ENCODE measurements around the gene ISG15. TPM values are rescaled to one million over a fixed set of nuclear protein-coding genes. Genes with fewer than 3 reads are reported as not detected.

Gene ISG15
- total and polyA plus RNA-seq, 2 experiments from 2014 or later: 62.3 to 89.6 TPM

DNA sequence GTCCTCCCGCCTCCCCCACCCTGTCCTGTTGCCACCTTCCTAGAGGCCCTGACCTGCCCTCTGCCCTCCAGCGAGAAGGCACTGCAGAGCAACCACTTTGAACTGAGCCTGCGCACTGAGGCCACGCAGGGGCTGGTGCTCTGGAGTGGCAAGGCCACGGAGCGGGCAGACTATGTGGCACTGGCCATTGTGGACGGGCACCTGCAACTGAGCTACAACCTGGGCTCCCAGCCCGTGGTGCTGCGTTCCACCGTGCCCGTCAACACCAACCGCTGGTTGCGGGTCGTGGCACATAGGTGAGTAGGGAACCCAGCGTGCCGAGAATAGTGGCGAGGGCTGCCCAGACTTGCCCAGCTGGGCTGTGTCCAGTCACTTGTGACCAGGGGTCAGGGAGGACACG, 40.4 kb downstream of the ISG15 start:
- H3K4me3 ChIP-seq: no peak overlapping the region
- H3K9me2 ChIP-seq (replicated peaks; ENCODE audit: insufficient read depth): no peaks in the 10 kb centered on the region
- peaks cover 7% of the 10 kb centered on the region for H3K27me3 ChIP-seq
- H3K9me3 ChIP-seq (ENCODE audit: low read depth): no peaks in the 10 kb centered on the region
- no peak for TF ChIP-seq EZH2 (IDR thresholded peaks at IDR 0.05; ENCODE audit: borderline replicate concordance)
- no peak for TF ChIP-seq CTCF (IDR thresholded peaks at IDR 0.05; ENCODE audit: poor library complexity)
- no peak for TF ChIP-seq EZH2phosphoT487 (IDR thresholded peaks at IDR 0.05; ENCODE audit: low read depth, severe bottlenecking, unreplicated experiment)
- no peak overlapping the region for H3K27ac ChIP-seq
- H3K36me3 ChIP-seq (replicated peaks; ENCODE audit: insufficient read depth, low read depth): no peaks in the 10 kb centered on the region
- no peaks in the 10 kb centered on the region for H3K79me2 ChIP-seq
- no peaks in the 10 kb centered on the region for H4K20me1 ChIP-seq (ENCODE audit: insufficient read depth, poor library complexity, severe bottlenecking)
- H3K4me2 ChIP-seq: no peak overlapping the region
- H2AFZ ChIP-seq: no peak overlapping the region
- peaks cover 1% of the 10 kb centered on the region for H3K4me1 ChIP-seq (ENCODE audit: insufficient read depth)
- WGBS (ENCODE audit: low lambda C conversion rate, missing lambda C conversion rate): 98% methylated on average over 17 of the region's 18 CpGs
- no peak for DNase-seq (ENCODE audit: low spot score)

DNA sequence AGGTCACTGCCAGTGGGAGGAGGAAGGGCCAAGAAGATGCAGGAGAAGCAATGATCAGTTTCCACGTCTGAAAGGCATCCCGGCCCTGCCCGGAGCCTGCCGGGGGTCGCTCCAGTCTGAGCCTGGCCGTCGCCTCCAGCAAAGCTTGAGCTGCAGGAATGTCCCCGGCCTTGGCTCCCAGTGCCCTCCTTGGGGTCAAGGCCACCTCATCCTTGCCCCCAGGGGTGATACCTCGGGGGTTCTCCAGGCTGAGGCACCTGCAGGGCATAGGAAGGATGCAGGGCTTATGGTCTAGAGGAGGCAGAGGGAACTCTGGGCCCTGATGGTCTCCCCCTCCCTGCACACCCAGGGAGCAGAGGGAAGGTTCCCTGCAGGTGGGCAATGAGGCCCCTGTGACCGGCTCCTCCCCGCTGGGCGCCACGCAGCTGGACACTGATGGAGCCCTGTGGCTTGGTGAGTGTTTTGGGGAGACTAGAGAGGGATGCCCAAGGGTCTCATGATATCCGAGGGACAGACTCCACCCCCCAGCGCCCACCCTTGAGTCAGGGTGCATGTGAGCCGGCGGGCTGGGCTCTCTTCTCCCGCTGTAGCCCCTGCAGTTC, 40.9 kb downstream of the ISG15 start:
- Histone ChIP-seq H3K79me2 (no peaks in the 10 kb centered on the region), H2AFZ (no peak overlapping the region), H3K27me3 (peaks cover 11% of the 10 kb centered on the region), H3K4me2 (no peak overlapping the region), H3K9me3 (ENCODE audit: low read depth) (no peaks in the 10 kb centered on the region), H4K20me1 (ENCODE audit: insufficient read depth, poor library complexity, severe bottlenecking) (no peaks in the 10 kb centered on the region), H3K4me1 (ENCODE audit: insufficient read depth) (peaks cover 6% of the 10 kb centered on the region), H3K36me3 (replicated peaks; ENCODE audit: insufficient read depth, low read depth) (no peaks in the 10 kb centered on the region), H3K4me3 (no peak overlapping the region), H3K27ac (no peak overlapping the region), H3K9me2 (replicated peaks; ENCODE audit: insufficient read depth) (no peaks in the 10 kb centered on the region)
- 96% methylated on average over 18 of the region's 18 CpGs for WGBS (ENCODE audit: low lambda C conversion rate, missing lambda C conversion rate)
- DNase-seq (ENCODE audit: low spot score): no peak
- TF ChIP-seq CTCF (IDR thresholded peaks at IDR 0.05; ENCODE audit: poor library complexity) (no peak), EZH2 (IDR thresholded peaks at IDR 0.05; ENCODE audit: borderline replicate concordance) (no peak), EZH2phosphoT487 (IDR thresholded peaks at IDR 0.05; ENCODE audit: low read depth, severe bottlenecking, unreplicated experiment) (no peak)

GRCh38 chr1:1054971-1055370, 41.7 kb downstream of the ISG15 start:
- Histone ChIP-seq H2AFZ (no peak overlapping the region), H3K9me2 (replicated peaks; ENCODE audit: insufficient read depth) (no peaks in the 10 kb centered on the region)

More at GRCh38 chr1:1054971-1055370, 41.7 kb downstream of the ISG15 start:
- DNase-seq (ENCODE audit: low spot score): no peak
- Histone ChIP-seq H3K27ac (no peak overlapping the region), H3K9me3 (ENCODE audit: low read depth) (no peaks in the 10 kb centered on the region), H3K36me3 (replicated peaks; ENCODE audit: insufficient read depth, low read depth) (no peaks in the 10 kb centered on the region), H3K4me2 (no peak overlapping the region), H3K79me2 (no peaks in the 10 kb centered on the region), H4K20me1 (ENCODE audit: insufficient read depth, poor library complexity, severe bottlenecking) (no peaks in the 10 kb centered on the region), H3K27me3 (peaks cover 14% of the 10 kb centered on the region), H3K4me3 (no peak overlapping the region), H3K4me1 (ENCODE audit: insufficient read depth) (peaks cover 10% of the 10 kb centered on the region)
- TF ChIP-seq CTCF (IDR thresholded peaks at IDR 0.05; ENCODE audit: poor library complexity) (no peak), EZH2phosphoT487 (IDR thresholded peaks at IDR 0.05; ENCODE audit: low read depth, severe bottlenecking, unreplicated experiment) (no peak), EZH2 (IDR thresholded peaks at IDR 0.05; ENCODE audit: borderline replicate concordance) (no peak)
- 85% methylated on average over 23 of the region's 23 CpGs for WGBS (ENCODE audit: low lambda C conversion rate, missing lambda C conversion rate)

Measured in hepatocyte (in vitro differentiated cells).